Measurements from ENCODE around the gene PPP6R3. TPM values are rescaled to one million over a fixed set of nuclear protein-coding genes. Genes with fewer than 3 reads are reported as not detected.

PPP6R3 gene
- total RNA-seq, 1 experiment from 2014 or later: 153 TPM

DNA sequence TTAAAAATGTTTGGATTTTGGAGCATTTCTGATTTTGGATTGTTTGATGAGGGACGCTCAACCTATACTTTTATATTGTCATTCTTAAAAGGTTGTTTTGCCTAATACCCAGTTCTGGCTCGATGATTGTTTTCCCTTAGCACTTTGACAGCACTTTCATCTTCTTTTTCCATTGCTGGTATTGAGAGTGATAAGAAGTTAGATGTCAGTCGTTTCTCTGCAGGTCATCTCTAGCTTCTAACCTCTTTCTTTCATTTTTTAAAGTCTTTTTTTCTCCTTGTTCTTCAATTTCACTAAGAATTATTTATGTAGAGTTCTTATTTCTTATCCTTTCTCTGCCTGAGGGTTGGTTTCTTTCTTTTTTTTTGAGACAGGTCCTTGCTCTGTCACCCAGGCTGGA, 18.8 kb downstream of the PPP6R3 start:
- POLR2A ChIA-PET (ENCODE audit: low non-redundant PET): no interaction called here
- TF ChIP-seq, protein P1, sequence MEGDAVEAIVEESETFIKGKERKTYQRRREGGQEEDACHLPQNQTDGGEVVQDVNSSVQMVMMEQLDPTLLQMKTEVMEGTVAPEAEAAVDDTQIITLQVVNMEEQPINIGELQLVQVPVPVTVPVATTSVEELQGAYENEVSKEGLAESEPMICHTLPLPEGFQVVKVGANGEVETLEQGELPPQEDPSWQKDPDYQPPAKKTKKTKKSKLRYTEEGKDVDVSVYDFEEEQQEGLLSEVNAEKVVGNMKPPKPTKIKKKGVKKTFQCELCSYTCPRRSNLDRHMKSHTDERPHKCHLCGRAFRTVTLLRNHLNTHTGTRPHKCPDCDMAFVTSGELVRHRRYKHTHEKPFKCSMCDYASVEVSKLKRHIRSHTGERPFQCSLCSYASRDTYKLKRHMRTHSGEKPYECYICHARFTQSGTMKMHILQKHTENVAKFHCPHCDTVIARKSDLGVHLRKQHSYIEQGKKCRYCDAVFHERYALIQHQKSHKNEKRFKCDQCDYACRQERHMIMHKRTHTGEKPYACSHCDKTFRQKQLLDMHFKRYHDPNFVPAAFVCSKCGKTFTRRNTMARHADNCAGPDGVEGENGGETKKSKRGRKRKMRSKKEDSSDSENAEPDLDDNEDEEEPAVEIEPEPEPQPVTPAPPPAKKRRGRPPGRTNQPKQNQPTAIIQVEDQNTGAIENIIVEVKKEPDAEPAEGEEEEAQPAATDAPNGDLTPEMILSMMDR (conservative IDR thresholded peaks at IDR 0.05; ENCODE audit: low read depth, low read length): no peak
- TF ChIP-seq EZH2 (IDR thresholded peaks at IDR 0.05; ENCODE audit: borderline replicate concordance, low read depth, low read length, poor library complexity, severe bottlenecking): no peak

DNA sequence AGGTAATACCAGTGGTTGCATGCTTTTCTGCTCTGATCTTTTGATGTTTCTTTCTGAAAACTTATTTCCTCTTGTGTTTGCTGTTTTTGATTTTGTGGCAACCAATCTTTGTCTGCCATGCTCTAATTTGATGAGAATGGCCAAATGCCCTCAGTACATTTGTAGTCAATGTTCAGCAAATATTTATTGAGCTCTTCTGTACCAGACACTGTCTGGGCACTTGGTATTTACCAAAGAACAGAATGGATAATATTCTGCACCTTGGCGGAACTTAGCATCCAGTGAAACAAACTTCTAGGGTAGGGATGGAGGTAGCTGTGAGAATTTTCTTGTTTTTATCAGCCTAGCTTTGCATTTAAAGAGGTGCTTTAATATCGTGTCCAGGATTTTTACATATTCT, 19.6 kb downstream of the PPP6R3 start:
- BruUV-seq (replicated peaks): no TSS peak
- Histone ChIP-seq H3K27me3 (replicated peaks; ENCODE audit: insufficient read depth, low read depth, low read length, poor library complexity) (no peaks in the 10 kb centered on the region), H3K4me3 (ENCODE audit: low read depth, low read length, poor library complexity, severe bottlenecking) (no peak overlapping the region), H3K9me3 (ENCODE audit: low read depth, low read length, poor library complexity, severe bottlenecking) (peaks cover 16% of the 10 kb centered on the region), H3K27ac (ENCODE audit: low read depth, low read length, poor library complexity, severe bottlenecking) (no peak overlapping the region), H3K4me1 (ENCODE audit: insufficient read depth, low read length, poor library complexity, severe bottlenecking) (no peaks in the 10 kb centered on the region), H3K36me3 (ENCODE audit: insufficient read depth, low read length, poor library complexity, severe bottlenecking) (peaks cover 1% of the 10 kb centered on the region)
- ChIA-PET POLR2A (ENCODE audit: low non-redundant PET) (no interaction called here), CTCF (interaction anchor here (0.5 kb wide), 1 partner anchor 87 kb away, joined by 3 read pairs; no protein-coding TSS in a partner anchor)
- DNase-seq (ENCODE audit: low spot score): no peak
- TF ChIP-seq, protein P1 (conservative IDR thresholded peaks at IDR 0.05; ENCODE audit: low read depth, low read length): no peak
- no peak for TF ChIP-seq EZH2 (IDR thresholded peaks at IDR 0.05; ENCODE audit: borderline replicate concordance, low read depth, low read length, poor library complexity, severe bottlenecking)
- intact Hi-C loops (cut with micrococcal nuclease; ENCODE audit: unreplicated experiment): no loop called here

More for the DNA sequence above, 18.8 kb downstream of the PPP6R3 start:
- no TSS peak for BruUV-seq (replicated peaks)
- intact Hi-C loops (cut with micrococcal nuclease; ENCODE audit: unreplicated experiment): no loop called here
- H3K27ac ChIP-seq (ENCODE audit: low read depth, low read length, poor library complexity, severe bottlenecking): no peak overlapping the region
- H3K4me3 ChIP-seq (ENCODE audit: low read depth, low read length, poor library complexity, severe bottlenecking): no peak overlapping the region
- no peak for DNase-seq (ENCODE audit: low spot score)
- CTCF ChIA-PET: no interaction called here
- no peaks in the 10 kb centered on the region for H3K27me3 ChIP-seq (replicated peaks; ENCODE audit: insufficient read depth, low read depth, low read length, poor library complexity)
- H3K36me3 ChIP-seq (ENCODE audit: insufficient read depth, low read length, poor library complexity, severe bottlenecking): no peaks in the 10 kb centered on the region
- peaks cover 3% of the 10 kb centered on the region for H3K4me1 ChIP-seq (ENCODE audit: insufficient read depth, low read length, poor library complexity, severe bottlenecking)
- peaks cover 10% of the 10 kb centered on the region for H3K9me3 ChIP-seq (ENCODE audit: low read depth, low read length, poor library complexity, severe bottlenecking)

DNA sequence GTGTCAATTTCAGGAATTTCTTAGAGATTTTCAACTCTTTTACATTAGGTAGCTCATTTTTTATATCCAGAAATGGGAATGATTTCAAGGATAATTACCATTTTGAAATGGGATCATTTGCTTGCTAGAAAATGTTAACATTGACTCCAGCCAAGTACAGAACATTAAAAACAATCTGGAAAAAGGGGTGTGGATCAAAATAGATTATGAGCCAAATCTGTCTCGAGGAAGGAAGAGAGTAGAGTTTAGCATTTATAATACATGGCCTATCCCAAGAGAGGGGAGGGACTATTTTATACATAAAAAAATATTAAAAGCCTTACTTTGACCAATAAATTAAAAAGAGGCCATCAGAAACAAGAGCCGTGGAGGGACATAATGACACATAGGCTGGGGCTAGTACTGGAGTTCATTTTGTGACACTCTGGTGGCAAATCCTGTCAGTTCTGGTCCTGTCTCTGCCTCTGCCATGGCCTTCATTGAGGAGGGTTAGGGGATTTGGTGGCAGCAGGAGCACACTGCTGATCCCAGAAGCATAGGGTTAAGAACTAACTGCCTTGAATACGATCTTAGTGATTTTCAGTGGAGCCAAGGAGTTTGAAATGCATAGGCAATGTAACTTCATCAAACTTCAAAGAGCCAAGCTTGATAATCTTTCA, 20.4 kb downstream of the PPP6R3 start:
- Histone ChIP-seq H3K27ac (ENCODE audit: low read depth, low read length, poor library complexity, severe bottlenecking) (no peak overlapping the region), H3K36me3 (ENCODE audit: insufficient read depth, low read length, poor library complexity, severe bottlenecking) (peaks cover 3% of the 10 kb centered on the region), H3K9me3 (ENCODE audit: low read depth, low read length, poor library complexity, severe bottlenecking) (peaks cover 20% of the 10 kb centered on the region), H3K4me3 (ENCODE audit: low read depth, low read length, poor library complexity, severe bottlenecking) (no peak overlapping the region), H3K27me3 (replicated peaks; ENCODE audit: insufficient read depth, low read depth, low read length, poor library complexity) (no peaks in the 10 kb centered on the region), H3K4me1 (ENCODE audit: insufficient read depth, low read length, poor library complexity, severe bottlenecking) (no peaks in the 10 kb centered on the region)
- TF ChIP-seq EZH2 (IDR thresholded peaks at IDR 0.05; ENCODE audit: borderline replicate concordance, low read depth, low read length, poor library complexity, severe bottlenecking): no peak
- TF ChIP-seq, protein P1 (conservative IDR thresholded peaks at IDR 0.05; ENCODE audit: low read depth, low read length): no peak
- no peak for DNase-seq (ENCODE audit: low spot score)
- POLR2A ChIA-PET (ENCODE audit: low non-redundant PET): no interaction called here
- intact Hi-C loops (cut with micrococcal nuclease; ENCODE audit: unreplicated experiment): no loop called here
- CTCF ChIA-PET: interaction anchor here (0.5 kb wide), 1 partner anchor 86 kb away, joined by 3 read pairs; no protein-coding TSS in a partner anchor
- BruUV-seq (replicated peaks): no TSS peak
